GM18498 (cell line): Measurements from ENCODE around the gene BOK.

Experiments used
- ATAC-seq: cut with Tn5 transposase; IDR thresholded peaks from one replicate; pipeline ENCODE4 v1.9.1; 2021; ENCODE audit warnings: mild to moderate bottlenecking, moderate library complexity; ENCODE audit not compliant: unreplicated experiment

The BOK gene

GRCh38 chr2:241598061-241598460 is 39.5 kb downstream of the BOK start:
- no peak for ATAC-seq

GRCh38 chr2:241598487-241598886 is 39.9 kb downstream of the BOK start:
- ATAC-seq, result no peak

GRCh38 chr2:241599615-241600014 is 41.1 kb downstream of the BOK start:
- ATAC-seq, result no peak

GRCh38 chr2:241601841-241602240 is 43.3 kb downstream of the BOK start:
- no peak for ATAC-seq

- no peak for ATAC-seq
Measured at GRCh38 chr2:241602720-241603119, 44.2 kb downstream of the BOK start.

GRCh38 chr2:241603686-241604085 is 45.1 kb downstream of the BOK start:
- ATAC-seq, result no peak

DNA sequence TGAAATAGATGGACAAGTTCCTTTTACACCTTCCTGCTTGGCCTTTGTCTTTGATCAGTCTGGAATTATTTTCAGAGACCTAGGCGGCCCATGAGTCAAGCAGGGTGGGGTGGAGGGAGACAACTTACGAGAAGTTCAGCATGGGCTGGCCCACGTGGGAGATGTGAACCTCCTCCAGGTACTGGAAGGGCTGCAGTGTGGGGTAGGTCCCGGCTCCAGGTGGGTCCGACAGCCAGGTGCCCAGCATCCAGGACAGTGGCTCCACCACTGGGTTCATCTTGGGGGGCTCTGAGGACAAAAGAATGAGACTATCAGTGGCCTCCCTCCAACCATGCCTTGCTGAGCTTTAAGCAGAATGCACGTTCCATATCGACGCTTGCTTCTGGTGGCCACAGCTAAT is 47.6 kb downstream of the BOK start:
- no peak for ATAC-seq

GRCh38 chr2:241607162-241607885 is 48.8 kb downstream of the BOK start:
- ATAC-seq, result no peak

DNA sequence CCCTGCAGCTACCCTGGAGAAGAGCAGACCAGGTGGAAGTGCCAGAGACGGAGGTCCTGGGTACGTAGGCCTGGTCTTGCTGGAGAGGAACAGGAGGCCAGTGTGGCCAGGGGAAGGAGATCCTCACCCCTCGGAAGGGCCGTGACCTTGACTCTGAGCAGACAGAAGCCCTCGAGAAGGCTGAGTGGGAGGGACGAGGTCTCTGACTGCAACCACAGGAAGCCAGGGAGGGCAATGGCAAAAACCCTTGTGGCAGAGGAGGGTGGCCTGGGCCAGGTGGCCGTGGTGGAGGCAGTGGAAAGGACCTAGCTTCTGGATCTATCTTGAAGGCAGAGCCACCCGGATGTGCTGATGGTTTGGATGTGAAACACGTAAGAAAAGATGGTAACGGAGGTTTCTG is 50.3 kb downstream of the BOK start:
- no peak for ATAC-seq

GRCh38 chr2:241609859-241610793 is 51.6 kb downstream of the BOK start:
- peak; percentile 95 for ATAC-seq

- ATAC-seq, result no peak
Measured at GRCh38 chr2:241611062-241611461, 52.5 kb downstream of the BOK start.

DNA sequence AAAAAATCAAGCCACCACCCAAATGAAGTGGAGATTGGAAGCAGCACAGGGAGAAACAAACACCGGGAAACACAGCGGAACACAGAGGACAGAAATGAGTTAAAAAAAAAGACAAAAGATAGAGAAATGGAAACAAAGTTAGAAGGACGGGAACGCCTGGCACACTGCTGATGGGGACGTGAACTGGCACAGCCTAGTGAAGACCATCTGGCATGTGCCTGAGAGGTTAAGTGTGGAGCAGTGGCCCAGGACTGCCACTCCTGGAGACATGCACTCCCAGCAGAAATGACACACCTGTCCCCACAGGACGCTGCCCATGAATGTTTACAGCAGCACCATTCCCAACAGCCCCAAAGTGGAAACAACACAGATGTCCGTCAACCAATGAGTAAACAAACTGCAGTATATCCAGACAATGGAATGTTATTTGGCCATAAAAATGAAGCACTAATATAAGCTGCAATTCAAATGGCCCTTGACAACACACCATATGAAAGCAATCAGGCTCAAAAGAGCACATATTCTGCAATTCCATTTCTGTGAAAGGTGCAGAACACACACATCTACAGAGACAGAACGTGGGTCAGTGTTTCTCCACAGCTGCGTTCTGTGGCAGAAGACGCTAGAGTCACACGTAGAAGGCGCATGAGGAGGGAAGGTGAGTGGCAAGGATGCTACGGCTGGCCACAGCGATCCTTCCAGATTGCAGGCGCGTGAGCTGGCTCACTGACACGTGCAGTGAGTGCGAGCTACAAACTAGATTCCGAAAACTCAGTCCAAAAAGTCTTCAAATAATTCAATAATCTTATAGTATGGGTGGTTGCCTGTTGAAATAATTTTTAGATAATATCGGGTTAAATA is 53.8 kb downstream of the BOK start:
- no peak for ATAC-seq

- no peak for ATAC-seq
Measured at GRCh38 chr2:241613017-241613780, 54.7 kb downstream of the BOK start.

- no peak for ATAC-seq
Measured at GRCh38 chr2:241615041-241615440, 56.5 kb downstream of the BOK start.

DNA sequence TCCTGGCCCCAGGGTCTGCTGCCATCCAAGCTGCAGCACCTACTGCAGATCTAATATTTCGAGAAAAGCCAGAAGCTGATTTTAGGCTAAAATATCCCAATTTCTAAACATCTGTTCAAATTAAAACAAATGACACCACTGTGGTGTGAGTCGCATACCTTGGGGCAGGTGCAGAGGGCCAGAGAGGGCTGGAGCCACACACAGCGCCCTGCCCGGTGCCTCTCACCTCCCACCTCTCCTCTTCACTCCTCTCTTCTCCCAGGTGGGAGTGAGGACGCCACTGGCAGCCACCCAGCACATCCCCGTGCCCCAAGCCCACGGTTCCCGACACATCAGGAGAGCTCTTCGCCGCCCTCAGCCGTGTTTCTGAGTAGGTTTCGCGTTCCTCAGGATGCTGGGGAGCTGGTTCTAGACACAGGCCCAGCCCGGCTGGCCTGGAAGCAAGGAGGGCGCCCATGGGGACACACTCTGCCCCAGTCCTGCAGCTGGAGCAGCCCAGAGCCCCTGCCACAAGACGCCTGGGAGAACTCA is 57.0 kb downstream of the BOK start:
- no peak for ATAC-seq

DNA sequence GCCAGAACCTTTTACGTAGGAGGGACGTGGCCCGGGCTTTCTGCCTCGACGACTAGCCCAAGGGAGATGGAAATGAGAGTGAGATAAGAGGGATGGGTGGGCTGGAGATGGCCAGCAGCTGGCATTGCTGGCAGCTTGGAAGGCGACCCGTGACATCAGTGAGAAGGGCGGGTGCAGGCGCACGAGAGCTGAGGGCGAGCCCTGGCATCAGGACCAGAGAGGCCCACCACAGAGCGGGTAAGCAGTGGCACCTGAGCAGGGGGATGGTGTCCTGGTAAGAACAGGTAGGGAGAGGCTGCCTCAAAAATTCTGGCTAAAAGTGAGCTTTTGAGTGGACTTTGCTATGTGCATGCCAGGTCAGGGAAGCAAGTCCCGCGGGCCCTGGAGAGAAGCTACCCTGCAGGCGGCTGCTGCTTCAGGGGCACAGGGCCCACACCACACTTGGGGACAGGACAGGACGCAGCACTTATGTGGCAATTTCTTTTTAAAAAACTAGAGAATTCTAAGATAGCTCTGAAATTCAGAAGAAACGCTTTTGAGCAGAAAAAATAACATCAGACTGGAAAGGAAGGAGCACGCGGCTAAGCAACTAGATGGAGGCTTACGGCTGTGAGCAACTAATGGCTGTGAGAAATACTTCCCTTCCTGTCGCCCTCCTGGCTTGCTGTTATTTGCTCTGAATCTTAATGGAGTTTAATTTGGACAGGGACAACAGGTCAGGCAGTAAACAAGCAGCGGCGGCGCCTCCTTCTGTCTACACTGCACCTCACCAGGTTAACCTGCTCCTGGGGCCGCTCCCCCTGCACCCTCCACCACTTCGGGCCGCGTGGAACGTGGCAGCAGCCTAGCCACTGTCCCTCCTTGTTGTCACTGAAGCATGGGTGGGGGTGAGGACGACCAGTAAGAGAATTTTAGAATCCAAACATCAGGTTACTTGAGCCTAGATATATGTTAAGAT is 57.9 kb downstream of the BOK start:
- ATAC-seq, result no peak

DNA sequence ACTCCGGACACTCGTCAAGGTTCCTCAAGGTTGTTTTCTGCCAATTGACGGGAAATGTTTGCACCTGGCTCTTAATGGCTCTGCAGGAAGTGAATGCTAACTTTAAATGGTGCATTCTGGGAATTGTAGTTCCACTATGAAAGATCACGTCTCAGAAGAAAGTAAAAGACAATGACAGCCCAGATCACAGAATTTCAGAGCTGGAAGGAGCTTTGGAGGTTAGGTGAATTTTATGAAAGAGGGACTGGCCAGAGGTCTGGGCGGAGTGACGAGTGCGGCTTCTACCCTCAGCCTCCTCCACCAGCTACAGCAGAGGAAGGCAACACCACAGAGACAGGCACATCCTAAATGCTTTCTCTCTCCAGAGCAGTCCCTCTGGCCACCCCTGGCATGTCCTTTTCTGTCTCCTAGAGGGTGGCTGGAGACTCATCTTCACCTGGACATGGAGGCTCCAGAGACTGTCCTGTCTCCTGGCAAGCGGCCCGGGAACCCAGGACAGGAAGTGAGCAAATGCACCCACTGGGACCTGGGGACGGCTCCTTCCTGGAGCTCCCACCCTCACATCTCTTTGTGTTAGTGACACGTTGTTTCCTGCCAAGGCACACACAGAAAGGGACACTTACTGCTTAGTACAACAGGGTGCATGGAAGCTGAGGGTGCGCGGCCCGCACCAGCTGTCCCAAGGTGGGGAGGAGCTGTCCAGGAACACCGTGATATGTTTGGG is 59.0 kb downstream of the BOK start:
- ATAC-seq, result peak; percentile 56

DNA sequence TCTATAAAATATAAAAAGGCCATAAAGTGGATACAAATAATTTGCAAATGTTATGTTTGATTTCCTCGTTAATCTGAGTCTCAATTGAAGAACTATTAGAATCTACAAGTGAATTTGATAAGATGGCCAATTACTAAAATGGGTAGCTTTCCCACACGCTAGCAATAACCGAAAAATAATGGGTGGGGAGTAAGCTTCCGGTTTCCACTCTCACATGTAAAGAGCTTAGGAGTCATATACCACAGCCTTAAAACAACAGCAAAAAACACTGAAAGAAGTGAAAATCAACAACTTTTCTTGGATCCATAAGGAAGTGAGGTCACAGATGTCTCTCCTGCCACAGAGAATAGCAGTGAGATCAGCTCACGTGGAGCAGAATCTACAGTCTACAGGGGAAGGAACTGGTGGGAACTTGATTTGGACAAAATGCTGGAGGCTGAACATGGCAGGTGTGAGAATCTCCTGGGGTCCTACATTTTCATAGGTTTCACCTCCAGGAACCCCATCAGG is 59.8 kb downstream of the BOK start:
- ATAC-seq, result no peak
